K562 (cell line): ENCODE measurements around the gene NEK2. TPM values are rescaled to one million over a fixed set of nuclear protein-coding genes. Genes with fewer than 3 reads are reported as not detected.
A peak's percentile ranks its signal among the peaks of the same experiment; 100 is the strongest.

ENCODE experiments used
- ATAC-seq: fragments of 200-7000 bp; cut with Tn5 transposase; 3 replicates; pipeline ENCODE4 v1.9.1; 2020; ENCODE audit warnings: moderate library complexity
- BruUV-seq: library from RNA; stranded (reverse); fragments of 400-500 nt; replicated peaks from 2 replicates; lab custom pipeline; 2021; lab: Mats Ljungman, UMichigan
- CTCF ChIA-PET: fragments of 300-600 bp; formaldehyde crosslinking; extraction: SDS; loops from one replicate; lab custom pipeline; 2021; ENCODE audit warnings: low intra/inter-chr PET ratio; lab: Yijun Ruan, JAX
- POLR2A ChIA-PET: fragments of 300-600, 350-650 bp; sonication (Branson Sonifier 250); formaldehyde crosslinking; extraction: SDS; loops from one replicate; lab custom pipeline; 2021; ENCODE audit warnings: antibody characterized with exemption, inconsistent platforms; lab: Yijun Ruan, JAX
- DNase-seq, 4 experiments: peaks; one replicate each; pipeline versions ENCODE4 v3.0.0 to v3.0.0-alpha.2; 2011 to 2018; ENCODE audit warnings: low spot score in 3 of 4, mixed read lengths in 3 of 4; ENCODE audit errors: extremely low read depth in 1 of 4
- FAIRE-seq: peaks from 2 replicates; lab custom pipeline; 2011; peaks lifted over from hg19 to GRCh38; lab: Jason Lieb, UNC
- H2AFZ ChIP-seq: 2 replicates; pipeline ENCODE4 v1.6.0; 2011; ENCODE audit warnings: low read depth, low read length, control low read depth, inconsistent platforms
- H3K27ac ChIP-seq: fragments of 200-600 bp; 3 replicates; pipeline ENCODE4 v1.8.0; 2011; ENCODE audit warnings: low read depth, mild to moderate bottlenecking, control low read depth, inconsistent platforms, low read length, moderate library complexity, mixed read lengths; ENCODE audit errors: extremely low read depth
- H3K27me3 ChIP-seq, 2 experiments: fragments of 300-600 bp in 1 of 2; 2 replicates in 1 of 2; 3 replicates in 1 of 2; pipeline versions ENCODE4 v1.6.0 to v1.8.0; 2011; ENCODE audit warnings: inconsistent platforms in 2 of 2, low read length in 2 of 2, mild to moderate bottlenecking in 1 of 2, mixed read lengths in 1 of 2, moderate library complexity in 1 of 2; ENCODE audit not compliant: control insufficient read depth in 2 of 2, insufficient read depth in 2 of 2
- H3K36me3 ChIP-seq: fragments of 300-600 bp; 3 replicates; pipeline ENCODE4 v1.8.0; 2011; ENCODE audit warnings: mild to moderate bottlenecking, low read length, inconsistent platforms; ENCODE audit not compliant: control insufficient read depth, insufficient read depth
- H3K4me1 ChIP-seq, 2 experiments: fragments of 200-600 bp in 1 of 2; replicated peaks in 1 of 2; 2 replicates in 1 of 2; 3 replicates in 1 of 2; pipeline versions ENCODE4 v1.5.1 to v1.8.0; 2011; ENCODE audit warnings: inconsistent platforms in 2 of 2, low read length in 2 of 2, mild to moderate bottlenecking in 1 of 2, mixed read lengths in 1 of 2, moderate library complexity in 1 of 2; ENCODE audit not compliant: control insufficient read depth in 2 of 2, insufficient read depth in 2 of 2
- H3K4me2 ChIP-seq: 2 replicates; pipeline ENCODE4 v1.6.1; 2011; ENCODE audit warnings: low read length, control low read depth, inconsistent platforms, mixed read lengths; ENCODE audit not compliant: insufficient read depth
- H3K4me3 ChIP-seq: fragments of 200-600 bp; sonication (generic), shearing (Covaris generic); 2 replicates; pipeline ENCODE4 v1.5.1; 2016; ENCODE audit warnings: control low read depth, inconsistent platforms
- H3K79me2 ChIP-seq: fragments of 200-600 bp; 3 replicates; pipeline ENCODE4 v1.8.0; 2011; ENCODE audit warnings: low read length, inconsistent platforms; ENCODE audit not compliant: control insufficient read depth, insufficient read depth
- H3K9ac ChIP-seq, 2 experiments: 2 replicates each; pipeline versions ENCODE4 v1.6.0 to v1.6.1; 2011; ENCODE audit warnings: low read depth in 2 of 2, low read length in 2 of 2, control low read depth in 1 of 2, inconsistent platforms in 1 of 2, mild to moderate bottlenecking in 1 of 2, mixed read lengths in 1 of 2; ENCODE audit not compliant: insufficient read depth in 1 of 2
- H3K9me1 ChIP-seq: one replicate; pipeline ENCODE4 v1.6.0; 2011; ENCODE audit warnings: inconsistent platforms, mild to moderate bottlenecking, low read length, moderate library complexity; ENCODE audit not compliant: control insufficient read depth, insufficient read depth
- H3K9me3 ChIP-seq: replicated peaks from 2 replicates; pipeline ENCODE4 v1.5.1; 2011; ENCODE audit warnings: low read depth, low read length, inconsistent platforms; ENCODE audit not compliant: control insufficient read depth, insufficient read depth
- H4K20me1 ChIP-seq: replicated peaks from 2 replicates; pipeline ENCODE4 v1.6.1; 2011; ENCODE audit warnings: low read length, inconsistent platforms, mixed read lengths; ENCODE audit not compliant: control insufficient read depth, insufficient read depth
- CXXC5 ChIP-seq: fragments of 250-450 bp; sonication (Bioruptor Pico); IDR thresholded peaks from 2 replicates; pipeline ENCODE4 v1.8.0; 2022; ENCODE audit warnings: inconsistent platforms, mild to moderate bottlenecking, moderate library complexity
- DMBX1 ChIP-seq: fragments of 250-450 bp; sonication (Bioruptor Pico); IDR thresholded peaks from 2 replicates; pipeline ENCODE4 v1.8.0; 2022; ENCODE audit warnings: inconsistent platforms, mild to moderate bottlenecking, moderate library complexity, borderline replicate concordance
- DPF2 ChIP-seq: fragments of 450-650 bp; IDR thresholded peaks from 2 replicates; pipeline ENCODE4 v1.6.1; 2016
- FOXK2 ChIP-seq, 2 experiments: fragments of 450-650 bp; IDR thresholded peaks in 1 of 2; conservative IDR thresholded peaks in 1 of 2; 2 replicates each; pipeline ENCODE4 v1.6.1; 2016; ENCODE audit warnings: low read depth in 2 of 2, mild to moderate bottlenecking in 1 of 2
- L3MBTL2 ChIP-seq: fragments of 450-650 bp; IDR thresholded peaks from 2 replicates; pipeline ENCODE4 v1.6.1; 2016; ENCODE audit warnings: mild to moderate bottlenecking, moderate library complexity
- NFIC ChIP-seq: fragments of 450-650 bp; IDR thresholded peaks from 2 replicates; pipeline ENCODE4 v1.6.1; 2017; ENCODE audit warnings: mild to moderate bottlenecking, inconsistent platforms
- NFIX ChIP-seq: fragments of 250-450 bp; sonication (Bioruptor Pico); IDR thresholded peaks from 2 replicates; pipeline ENCODE4 v1.4.0; 2020; ENCODE audit warnings: low read depth, mild to moderate bottlenecking, moderate library complexity
- RAD21 ChIP-seq, 2 experiments: fragments of 250-450 bp in 1 of 2; fragments of 450-650 bp in 1 of 2; sonication (Bioruptor Pico) in 1 of 2; formaldehyde crosslinking in 1 of 2; IDR thresholded peaks in 1 of 2; conservative IDR thresholded peaks in 1 of 2; 2 replicates each; pipeline versions ENCODE4 v1.4.0 to v1.8.0; 2020 to 2022; ENCODE audit warnings: mild to moderate bottlenecking in 2 of 2, moderate library complexity in 1 of 2
- THRAP3 ChIP-seq: fragments of 450-650 bp; IDR thresholded peaks from 2 replicates; pipeline ENCODE4 v1.6.1; 2016; ENCODE audit warnings: mild to moderate bottlenecking, inconsistent platforms, borderline replicate concordance
- VEZF1 ChIP-seq: fragments of 200-800 bp; sonication (Bioruptor generic); IDR thresholded peaks from 2 replicates; pipeline ENCODE4 v1.6.1; 2017; ENCODE audit warnings: missing genetic modification characterization, missing compliant biosample characterization
- ZBTB2 ChIP-seq: fragments of 450-650 bp; IDR thresholded peaks from 2 replicates; pipeline ENCODE4 v1.6.1; 2016; ENCODE audit warnings: antibody characterized with exemption
- ZNF583 ChIP-seq: fragments of 250-450 bp; sonication (Bioruptor Pico); IDR thresholded peaks from 2 replicates; pipeline ENCODE4 v1.4.0; 2020
- ZNF592 ChIP-seq: fragments of 450-650 bp; IDR thresholded peaks from 2 replicates; pipeline ENCODE4 v1.6.1; 2017; ENCODE audit warnings: antibody characterized with exemption, mild to moderate bottlenecking
- WGBS: fragments of 100-300 bp; shearing (Covaris generic); methylation state at CpG from one replicate; pipeline ENCODE4 v1.1.6; 2016; ENCODE audit warnings: low coverage, mixed read lengths; ENCODE audit not compliant: insufficient coverage; ENCODE audit errors: missing lambda C conversion rate; 5-methylcytosine and 5-hydroxymethylcytosine counted together
- in situ Hi-C: fragments of 300-500 bp; cut with MboI; formaldehyde crosslinking; loops from 4 replicates; pipeline ENCODE4 v1.15.0; 2018; ENCODE audit warnings: inconsistent platforms, mixed read lengths
- intact Hi-C: fragments of 100-400 bp; cut with micrococcal nuclease; formaldehyde crosslinking; loops from 2 replicates; pipeline ENCODE4 v1.14.2; 2022
- polyA plus RNA-seq, 8 experiments: library from polyadenylated mRNA; depleted of rRNA in 4 of 8; stranded (reverse) in 5 of 8; unstranded in 3 of 8; fragments of >200 nt; fragmentation: Nextera tagmentation in 2 of 8; fragmentation: Illumina TruSeq in 1 of 8; extraction: Ambion mirVana in 2 of 8; extraction: Trizol in 1 of 8; gene quantifications; 2 replicates each; pipeline versions ENCODE4 v1.2.1 to v1.2.3, GENCODE V29; 2011 to 2014; ENCODE audit warnings: inconsistent platforms in 1 of 8, missing spikeins in 1 of 8
- total RNA-seq, 7 experiments: library from RNA; depleted of rRNA in 6 of 7; stranded (reverse); fragments of >200 nt in 6 of 7; fragmentation: Illumina TruSeq in 2 of 7; extraction: Trizol in 2 of 7; gene quantifications; 2 replicates each; pipeline versions ENCODE4 v1.2.1 to v1.2.3, GENCODE V29; 2011 to 2021; ENCODE audit warnings: low replicate concordance in 1 of 7

Gene NEK2
- total and polyA plus RNA-seq, 9 of the 15 experiments (the other 6 are each of a cell fraction or from before 2014, with no cell fraction given), result 30.0 to 74.7 (median 66.4) TPM

- Histone ChIP-seq H3K4me2 (no peak overlapping the region), H3K27me3 (no peaks in the 10 kb centered on the region), H3K27ac (no peak overlapping the region), H4K20me1 (no peaks in the 10 kb centered on the region), H3K9me3 (no peaks in the 10 kb centered on the region), H3K36me3 (no peaks in the 10 kb centered on the region), H3K4me1 (peaks cover 10 to 13% of the 10 kb centered on the region in 2 experiments; a peak in 4 of 5 replicates), H2AFZ (peak overlapping the region; percentile 74), H3K9me1 (no peaks in the 10 kb centered on the region), H3K79me2 (no peaks in the 10 kb centered on the region), H3K9ac (peak overlapping the region in 1 of 2 experiments; percentile 80; a peak in 2 of 4 replicates), H3K4me3 (no peak overlapping the region)
- 47% methylated on average over 20 of the region's 20 CpGs for WGBS
- intact Hi-C loops (no loop called here), in situ Hi-C loops (no loop called here)
- peak; percentile 83 for ATAC-seq
- FAIRE-seq, result no peak
- BruUV-seq, result no TSS peak
- POLR2A ChIA-PET, result interaction anchor here (0.6 to 3.4 kb wide), 7 partner anchors 9 to 314 kb away, joined by 3 to 19 read pairs (median 5); no protein-coding TSS in a partner anchor
- TF ChIP-seq DPF2 (no peak), L3MBTL2 (0 out of 2 replicates have a peak, but pooled peaks have one; percentile 22), NFIX (CRISPR knock-in tag) (peak; percentile 74), ZNF583 (CRISPR knock-in tag) (no peak), VEZF1 (peak; percentile 44; the same call in 1 of the 2 replicates), ZNF592 (peak; percentile 51; the same call in 1 of the 2 replicates), FOXK2 (conservative IDR thresholded peaks at IDR 0.05 in 1 of 2, IDR thresholded peaks at IDR 0.05 in 1 of 2; ENCODE audit: low read depth in 2 of 2) (no peak), CXXC5 (CRISPR knock-in tag) (peak; percentile 55), THRAP3 (no peak), RAD21 (CRISPR knock-in tag; conservative IDR thresholded peaks at IDR 0.05 in 1 of 2, IDR thresholded peaks at IDR 0.05 in 1 of 2) (0 out of 4 replicates have a peak, but pooled peaks of 1 of the 2 experiments have one; percentile 16), ZBTB2 (no peak), NFIC (peak; percentile 98), DMBX1 (CRISPR knock-in tag) (0 out of 2 replicates have a peak, but pooled peaks have one; percentile 16)
- DNase-seq, result peak; percentile 46 to 72 (median 59)
- CTCF ChIA-PET, result interaction anchor here (0.5 to 1.8 kb wide), 2 partner anchors 27 to 66 kb away, joined by 3 to 5 read pairs; no protein-coding TSS in a partner anchor
Observed at GRCh38 chr1:211643324-211644212, 31.9 kb downstream of the NEK2 start.
